Measurements from ENCODE around the gene SLC6A2.
A peak's percentile ranks its signal among the peaks of the same experiment; 100 is the strongest.

SLC6A2 gene

GRCh38 chr16:55678161-55678821 lies 22.5 kb downstream of the SLC6A2 start:
- DNase-seq, result no peak

- no peak for DNase-seq
Observed at GRCh38 chr16:55682086-55682485, 26.3 kb downstream of the SLC6A2 start.

GRCh38 chr16:55685973-55686372 lies 30.2 kb downstream of the SLC6A2 start:
- DNase-seq, result no peak

GRCh38 chr16:55686671-55687070 lies 30.9 kb downstream of the SLC6A2 start:
- DNase-seq, result no peak

GRCh38 chr16:55687802-55688201 lies 32.0 kb downstream of the SLC6A2 start:
- DNase-seq, result no peak

GRCh38 chr16:55690841-55691240 lies 35.1 kb downstream of the SLC6A2 start:
- DNase-seq, result no peak

- no peak for DNase-seq
Observed at GRCh38 chr16:55691771-55692170, 36.0 kb downstream of the SLC6A2 start.

GRCh38 chr16:55695595-55695994 lies 39.8 kb downstream of the SLC6A2 start:
- DNase-seq, result no peak

- no peak for DNase-seq
Observed at GRCh38 chr16:55697867-55698266, 42.1 kb downstream of the SLC6A2 start.

- no peak for DNase-seq
Observed at GRCh38 chr16:55698331-55698730, 42.5 kb downstream of the SLC6A2 start.

GRCh38 chr16:55698946-55699345 lies 43.2 kb downstream of the SLC6A2 start:
- no peak for DNase-seq

GRCh38 chr16:55699616-55700015 lies 43.8 kb downstream of the SLC6A2 start:
- no peak for DNase-seq

- DNase-seq, result no peak
Observed at GRCh38 chr16:55700067-55700466, 44.3 kb downstream of the SLC6A2 start.

GRCh38 chr16:55700961-55701360 lies 45.2 kb downstream of the SLC6A2 start:
- DNase-seq, result no peak

- peak; percentile 56 for DNase-seq
Observed at GRCh38 chr16:55701442-55702319, 45.9 kb downstream of the SLC6A2 start.

- DNase-seq, result peak; percentile 79
Observed at GRCh38 chr16:55703003-55704001, 47.5 kb downstream of the SLC6A2 start.

- no peak for DNase-seq
Observed at GRCh38 chr16:55706739-55707384, 51.1 kb downstream of the SLC6A2 start.

- no peak for DNase-seq
Observed at GRCh38 chr16:55709801-55710200, 54.0 kb downstream of the SLC6A2 start.

GRCh38 chr16:55710466-55710865 lies 54.7 kb downstream of the SLC6A2 start:
- no peak for DNase-seq

- peak; percentile 72 for DNase-seq
Observed at GRCh38 chr16:55711959-55712876, 56.4 kb downstream of the SLC6A2 start.

GRCh38 chr16:55713103-55713502 lies 57.3 kb downstream of the SLC6A2 start:
- DNase-seq, result no peak
